Measurements from ENCODE around the gene ZNF487. TPM values are rescaled to one million over a fixed set of nuclear protein-coding genes. Genes with fewer than 3 reads are reported as not detected.

The ZNF487 gene
- total and polyA plus RNA-seq, 2 of the 13 experiments (the other 11 are each of a cell fraction or from before 2014, with no cell fraction given) = 7.4 to 8.8 TPM

- TF ChIP-seq, protein P1, sequence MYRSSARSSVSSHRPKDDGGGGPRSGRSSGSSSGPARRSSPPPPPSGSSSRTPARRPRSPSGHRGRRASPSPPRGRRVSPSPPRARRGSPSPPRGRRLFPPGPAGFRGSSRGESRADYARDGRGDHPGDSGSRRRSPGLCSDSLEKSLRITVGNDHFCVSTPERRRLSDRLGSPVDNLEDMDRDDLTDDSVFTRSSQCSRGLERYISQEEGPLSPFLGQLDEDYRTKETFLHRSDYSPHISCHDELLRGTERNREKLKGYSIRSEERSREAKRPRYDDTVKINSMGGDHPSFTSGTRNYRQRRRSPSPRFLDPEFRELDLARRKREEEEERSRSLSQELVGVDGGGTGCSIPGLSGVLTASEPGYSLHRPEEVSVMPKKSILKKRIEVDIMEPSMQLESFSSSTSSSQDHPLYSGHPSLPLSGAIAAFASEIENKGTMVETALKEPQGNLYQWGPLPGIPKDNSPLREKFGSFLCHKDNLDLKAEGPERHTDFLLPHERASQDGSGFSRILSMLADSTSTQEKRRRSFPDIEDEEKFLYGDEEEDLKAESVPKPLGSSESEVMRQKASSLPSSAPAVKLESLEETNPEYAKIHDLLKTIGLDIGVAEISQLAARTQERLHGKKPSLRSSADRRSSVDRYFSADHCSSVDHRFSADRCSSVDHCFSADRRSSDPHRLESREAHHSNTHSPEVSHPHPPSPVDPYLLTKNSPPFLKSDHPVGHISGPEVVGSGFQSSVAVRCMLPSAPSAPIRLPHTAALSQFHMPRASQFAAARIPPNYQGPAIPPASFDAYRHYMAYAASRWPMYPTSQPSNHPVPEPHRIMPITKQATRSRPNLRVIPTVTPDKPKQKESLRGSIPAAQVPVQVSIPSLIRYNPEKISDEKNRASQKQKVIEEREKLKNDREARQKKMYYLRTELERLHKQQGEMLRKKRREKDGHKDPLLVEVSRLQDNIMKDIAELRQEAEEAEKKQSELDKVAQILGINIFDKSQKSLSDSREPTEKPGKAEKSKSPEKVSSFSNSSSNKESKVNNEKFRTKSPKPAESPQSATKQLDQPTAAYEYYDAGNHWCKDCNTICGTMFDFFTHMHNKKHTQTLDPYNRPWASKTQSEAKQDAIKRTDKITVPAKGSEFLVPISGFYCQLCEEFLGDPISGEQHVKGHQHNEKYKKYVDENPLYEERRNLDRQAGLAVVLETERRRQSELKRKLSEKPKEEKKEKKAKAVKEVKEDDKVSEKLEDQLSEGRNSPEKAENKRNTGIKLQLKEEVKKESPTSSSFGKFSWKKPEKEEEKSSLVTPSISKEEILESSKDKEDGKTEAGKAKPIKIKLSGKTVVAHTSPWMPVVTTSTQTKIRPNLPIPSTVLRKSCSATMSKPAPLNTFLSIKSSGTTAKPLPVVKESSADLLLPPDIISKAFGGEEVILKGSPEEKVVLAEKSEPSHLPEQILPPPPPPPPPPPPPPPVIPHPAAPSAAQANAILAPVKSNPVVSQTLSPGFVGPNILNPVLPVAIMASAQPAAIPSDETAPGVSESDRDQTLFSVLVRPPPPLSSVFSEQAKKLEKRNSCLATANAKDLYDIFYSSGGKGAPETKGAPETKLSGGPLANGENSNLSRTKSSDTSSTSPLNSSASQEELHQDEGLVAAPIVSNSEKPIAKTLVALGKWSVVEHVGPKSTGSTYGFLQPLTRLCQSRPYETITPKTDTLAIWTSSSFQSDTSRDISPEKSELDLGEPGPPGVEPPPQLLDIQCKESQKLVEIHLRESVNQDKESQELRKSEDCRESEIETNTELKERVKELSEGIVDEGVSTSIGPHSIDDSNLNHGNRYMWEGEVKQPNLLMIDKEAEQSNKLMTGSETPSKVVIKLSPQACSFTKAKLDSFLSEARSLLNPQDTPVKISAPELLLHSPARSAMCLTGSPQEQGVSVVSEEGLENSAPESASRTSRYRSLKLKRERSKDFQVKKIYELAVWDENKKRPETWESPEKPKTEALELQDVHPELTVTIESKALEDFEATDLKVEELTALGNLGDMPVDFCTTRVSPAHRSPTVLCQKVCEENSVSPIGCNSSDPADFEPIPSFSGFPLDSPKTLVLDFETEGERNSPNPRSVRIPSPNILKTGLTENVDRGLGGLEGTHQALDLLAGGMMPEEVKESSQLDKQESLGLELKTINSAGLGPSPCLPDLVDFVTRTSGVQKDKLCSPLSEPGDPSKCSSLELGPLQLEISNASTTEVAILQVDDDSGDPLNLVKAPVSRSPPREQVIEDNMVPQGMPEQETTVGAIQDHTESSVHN (CRISPR knock-in tag; IDR thresholded peaks at IDR 0.05) = peak; percentile 45; the same call in 1 of the 2 replicates
- TF ChIP-seq ZNF414 (CRISPR knock-in tag; IDR thresholded peaks at IDR 0.05) = 0 out of 2 replicates have a peak, but pooled peaks have one; percentile 48
- TF ChIP-seq, protein P2, sequence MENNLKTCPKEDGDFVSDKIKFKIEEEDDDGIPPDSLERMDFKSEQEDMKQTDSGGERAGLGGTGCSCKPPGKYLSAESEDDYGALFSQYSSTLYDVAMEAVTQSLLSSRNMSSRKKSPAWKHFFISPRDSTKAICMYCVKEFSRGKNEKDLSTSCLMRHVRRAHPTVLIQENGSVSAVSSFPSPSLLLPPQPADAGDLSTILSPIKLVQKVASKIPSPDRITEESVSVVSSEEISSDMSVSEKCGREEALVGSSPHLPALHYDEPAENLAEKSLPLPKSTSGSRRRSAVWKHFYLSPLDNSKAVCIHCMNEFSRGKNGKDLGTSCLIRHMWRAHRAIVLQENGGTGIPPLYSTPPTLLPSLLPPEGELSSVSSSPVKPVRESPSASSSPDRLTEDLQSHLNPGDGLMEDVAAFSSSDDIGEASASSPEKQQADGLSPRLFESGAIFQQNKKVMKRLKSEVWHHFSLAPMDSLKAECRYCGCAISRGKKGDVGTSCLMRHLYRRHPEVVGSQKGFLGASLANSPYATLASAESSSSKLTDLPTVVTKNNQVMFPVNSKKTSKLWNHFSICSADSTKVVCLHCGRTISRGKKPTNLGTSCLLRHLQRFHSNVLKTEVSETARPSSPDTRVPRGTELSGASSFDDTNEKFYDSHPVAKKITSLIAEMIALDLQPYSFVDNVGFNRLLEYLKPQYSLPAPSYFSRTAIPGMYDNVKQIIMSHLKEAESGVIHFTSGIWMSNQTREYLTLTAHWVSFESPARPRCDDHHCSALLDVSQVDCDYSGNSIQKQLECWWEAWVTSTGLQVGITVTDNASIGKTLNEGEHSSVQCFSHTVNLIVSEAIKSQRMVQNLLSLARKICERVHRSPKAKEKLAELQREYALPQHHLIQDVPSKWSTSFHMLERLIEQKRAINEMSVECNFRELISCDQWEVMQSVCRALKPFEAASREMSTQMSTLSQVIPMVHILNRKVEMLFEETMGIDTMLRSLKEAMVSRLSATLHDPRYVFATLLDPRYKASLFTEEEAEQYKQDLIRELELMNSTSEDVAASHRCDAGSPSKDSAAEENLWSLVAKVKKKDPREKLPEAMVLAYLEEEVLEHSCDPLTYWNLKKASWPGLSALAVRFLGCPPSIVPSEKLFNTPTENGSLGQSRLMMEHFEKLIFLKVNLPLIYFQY (CRISPR knock-in tag; IDR thresholded peaks at IDR 0.05; ENCODE audit: borderline replicate concordance) = no peak
- peak; percentile 45; the same call in 1 of the 2 replicates for TF ChIP-seq ZNF816 (CRISPR knock-in tag; IDR thresholded peaks at IDR 0.05; ENCODE audit: borderline replicate concordance)
- peak; percentile 89 for TF ChIP-seq ARID4A (CRISPR knock-in tag; IDR thresholded peaks at IDR 0.05; ENCODE audit: borderline replicate concordance)
- TF ChIP-seq ZNF274 (CRISPR knock-in tag; IDR thresholded peaks at IDR 0.05) = 0 out of 2 replicates have a peak, but pooled peaks have one; percentile 21
- TF ChIP-seq TFE3 (CRISPR knock-in tag; IDR thresholded peaks at IDR 0.05) = peak; percentile 62; the same call in 1 of the 2 replicates
- TF ChIP-seq TBP (CRISPR knock-in tag; IDR thresholded peaks at IDR 0.05) = 0 out of 2 replicates have a peak, but pooled peaks have one; percentile 80
These were observed 28.1 kb upstream of the ZNF487 start, which contains the start of gene HNRNPF (continued) for GRCh38 chr10:43408710-43409384.

All from HepG2 (cell line).